ENCODE data around the gene SCAPER.

The SCAPER gene

GRCh38 chr15:76334438-76335306 is 570.5 kb downstream of the SCAPER start:
- DNase-seq (ENCODE audit: extremely low spot score) = no peak
- ChIA-PET POLR2A (no interaction called here), CTCF (interaction anchor here (1.0 to 2.7 kb wide), 6 partner anchors 10 to 184 kb away, joined by 3 to 17 read pairs (median 6); no protein-coding TSS in a partner anchor)
- TF ChIP-seq CTCF (IDR thresholded peaks at IDR 0.05; ENCODE audit: control extremely low read depth, extremely low read depth, low read depth, missing control alignments) = no peak

GRCh38 chr15:76333720-76334437 is 571.3 kb downstream of the SCAPER start:
- ChIA-PET CTCF (interaction anchor here (1.0 to 2.7 kb wide), 7 partner anchors 10 to 183 kb away, joined by 3 to 17 read pairs (median 5); no protein-coding TSS in a partner anchor), POLR2A (no interaction called here)
- no peak for DNase-seq (ENCODE audit: extremely low spot score)
- TF ChIP-seq CTCF (IDR thresholded peaks at IDR 0.05; ENCODE audit: control extremely low read depth, extremely low read depth, low read depth, missing control alignments) = peak; percentile 64

- ChIA-PET POLR2A (no interaction called here), CTCF (interaction anchor here (0.9 to 2.7 kb wide), 9 partner anchors 10 to 183 kb away, joined by 3 to 17 read pairs (median 5); no protein-coding TSS in a partner anchor)
- DNase-seq (ENCODE audit: extremely low spot score) = no peak
- TF ChIP-seq CTCF (IDR thresholded peaks at IDR 0.05; ENCODE audit: control extremely low read depth, extremely low read depth, low read depth, missing control alignments) = no peak
Observed at GRCh38 chr15:76333309-76333708, 571.8 kb downstream of the SCAPER start.

- ChIA-PET CTCF (interaction anchor here (0.9 to 2.7 kb wide), 8 partner anchors 9 to 182 kb away, joined by 3 to 17 read pairs (median 5); no protein-coding TSS in a partner anchor), POLR2A (no interaction called here)
Observed at GRCh38 chr15:76332796-76333195, 572.3 kb downstream of the SCAPER start.

GRCh38 chr15:76330080-76330680 is 575.0 kb downstream of the SCAPER start:
- DNase-seq (ENCODE audit: extremely low spot score) = no peak
- TF ChIP-seq CTCF (IDR thresholded peaks at IDR 0.05; ENCODE audit: control extremely low read depth, extremely low read depth, low read depth, missing control alignments) = peak; percentile 30
- POLR2A ChIA-PET = interaction anchor here (0.5 to 0.7 kb wide), 2 partner anchors 24 to 214 kb away, joined by 3 to 4 read pairs; no protein-coding TSS in a partner anchor
- CTCF ChIA-PET = interaction anchor here (1.0 to 2.9 kb wide), 9 partner anchors 11 to 145 kb away, joined by 3 to 12 read pairs (median 7); no protein-coding TSS in a partner anchor

More at GRCh38 chr15:76332796-76333195, 572.3 kb downstream of the SCAPER start:
- TF ChIP-seq CTCF (IDR thresholded peaks at IDR 0.05; ENCODE audit: control extremely low read depth, extremely low read depth, low read depth, missing control alignments) = no peak
- no peak for DNase-seq (ENCODE audit: extremely low spot score)

- DNase-seq (ENCODE audit: extremely low spot score) = no peak
- POLR2A ChIA-PET = no interaction called here
- CTCF ChIA-PET = interaction anchor here (1.9 to 2.9 kb wide), 4 partner anchors 9 to 143 kb away, joined by 7 to 11 read pairs (median 8); no protein-coding TSS in a partner anchor
- TF ChIP-seq CTCF (IDR thresholded peaks at IDR 0.05; ENCODE audit: control extremely low read depth, extremely low read depth, low read depth, missing control alignments) = no peak
Observed at GRCh38 chr15:76328958-76329357, 576.2 kb downstream of the SCAPER start.
